Mammary epithelial cell (primary cell): ENCODE measurements around the gene CST1.
"Not testable (repeated sequence)": the region's sequence is repeated elsewhere in the genome, so short reads cannot be mapped to it uniquely, and the experiment has no call there.

ENCODE experiments used
- CTCF ChIP-seq, 2 donors: IDR thresholded peaks in 1 of 2; conservative IDR thresholded peaks in 1 of 2; 2 replicates each; pipeline ENCODE4 v1.5.1; 2011 to 2012; ENCODE audit warnings: inconsistent platforms in 2 of 2, low read length in 2 of 2, mild to moderate bottlenecking in 2 of 2, control low read depth in 1 of 2, low read depth in 1 of 2; ENCODE audit not compliant: insufficient read depth in 1 of 2; ENCODE audit errors: extremely low read depth in 1 of 2
- EZH2 ChIP-seq: IDR thresholded peaks from 2 replicates; pipeline ENCODE4 v1.6.1; 2012; ENCODE audit warnings: low read length, inconsistent platforms, borderline replicate concordance

DNA sequence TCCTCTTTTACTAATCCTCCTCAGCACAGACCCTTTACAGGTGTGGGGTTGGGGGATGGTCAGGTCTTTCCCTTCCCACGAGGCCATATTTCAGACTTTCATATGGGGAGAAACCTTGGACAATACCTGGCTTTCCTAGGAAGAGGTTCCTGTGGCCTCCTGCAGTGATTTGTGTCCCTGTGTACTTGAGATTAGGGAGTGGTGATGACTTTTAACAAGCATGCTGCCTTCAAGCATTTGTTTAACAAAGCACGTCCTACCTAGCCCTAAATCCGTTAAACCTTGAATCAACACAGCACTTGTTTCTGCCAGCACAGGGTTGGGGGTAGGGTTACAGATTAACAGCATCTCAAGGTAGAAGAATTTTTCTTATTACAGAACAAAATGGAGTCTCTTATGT lies 6.1 kb upstream of the CST1 start:
- not testable (repeated sequence) for TF ChIP-seq EZH2; CTCF (conservative IDR thresholded peaks at IDR 0.05 in 1 of 2, IDR thresholded peaks at IDR 0.05 in 1 of 2; ENCODE audit: extremely low read depth in 1 of 2, insufficient read depth in 1 of 2, low read depth in 1 of 2, low read length in 2 of 2)
